Stimulated activated naive CD4-positive, alpha-beta T cell (primary cell): ENCODE data around the gene FILIP1.

ENCODE experiments used
- DNase-seq, 6 experiments: peaks; one replicate each; lab custom pipeline; 2025; lab: John Stamatoyannopoulos, UW

The FILIP1 gene

DNA sequence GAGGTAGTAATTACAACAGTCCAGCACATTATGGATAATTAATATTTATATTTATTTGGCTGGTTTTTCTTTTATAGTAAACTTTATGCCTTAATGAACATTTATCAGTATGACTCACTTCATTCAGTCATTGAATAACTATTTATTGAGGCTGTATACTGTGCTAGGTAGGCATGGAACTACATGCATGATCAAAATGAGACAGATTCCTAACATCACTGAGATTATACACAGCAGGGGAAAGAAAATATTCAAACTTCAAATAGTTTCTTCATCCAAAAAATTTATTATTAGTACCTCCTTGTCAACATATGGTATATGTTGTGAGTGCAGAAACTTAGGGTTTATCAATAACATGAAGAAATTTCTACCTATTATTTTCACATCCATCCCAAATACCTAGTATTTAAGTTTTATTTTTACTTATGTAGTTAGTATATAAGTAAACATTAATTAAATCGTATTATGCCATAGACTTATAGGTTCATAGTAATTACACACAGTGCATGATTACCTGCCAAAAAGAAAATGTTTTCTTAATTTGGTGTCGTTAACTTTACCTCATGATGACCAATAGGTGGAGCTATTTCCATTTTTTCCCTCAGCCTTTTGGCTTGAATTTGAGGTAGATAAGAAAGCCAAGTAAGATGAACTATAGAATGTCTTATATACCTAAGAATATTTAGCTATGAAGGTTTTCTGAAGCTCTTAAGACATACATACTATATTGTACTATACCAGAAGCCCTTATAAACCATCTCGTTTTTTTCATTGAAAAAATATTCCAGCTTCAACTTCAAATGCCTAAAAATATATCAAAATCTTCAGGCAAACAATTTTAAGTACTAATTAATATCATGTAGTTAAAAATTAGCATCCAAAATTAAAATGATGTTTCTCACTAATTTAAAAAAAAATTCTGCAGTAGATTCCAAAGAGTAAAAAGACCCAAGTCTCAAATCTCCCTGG is 196.5 kb downstream of the FILIP1 start:
- peak in 3 of 6 experiments; percentile 29 to 69 (median 55) for DNase-seq

DNA sequence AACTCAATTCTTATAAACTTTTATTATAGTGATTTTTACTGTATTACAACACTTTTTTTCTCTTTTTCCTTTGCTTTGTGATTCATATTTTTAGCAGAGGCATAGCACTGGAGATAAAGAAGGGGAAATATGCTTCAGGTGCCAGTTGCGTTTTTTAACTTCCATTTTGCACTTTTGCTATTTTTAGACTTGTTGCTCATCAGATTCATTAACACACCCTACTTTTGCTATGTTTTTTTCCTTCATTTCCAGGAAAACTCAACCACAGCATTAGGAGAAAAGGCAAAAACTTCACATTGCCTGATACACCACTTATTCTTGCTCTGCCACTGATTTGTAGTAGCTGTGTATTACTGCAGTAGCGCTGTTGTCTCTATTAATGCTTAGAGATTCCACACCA is 201.0 kb downstream of the FILIP1 start:
- DNase-seq = no peak

DNA sequence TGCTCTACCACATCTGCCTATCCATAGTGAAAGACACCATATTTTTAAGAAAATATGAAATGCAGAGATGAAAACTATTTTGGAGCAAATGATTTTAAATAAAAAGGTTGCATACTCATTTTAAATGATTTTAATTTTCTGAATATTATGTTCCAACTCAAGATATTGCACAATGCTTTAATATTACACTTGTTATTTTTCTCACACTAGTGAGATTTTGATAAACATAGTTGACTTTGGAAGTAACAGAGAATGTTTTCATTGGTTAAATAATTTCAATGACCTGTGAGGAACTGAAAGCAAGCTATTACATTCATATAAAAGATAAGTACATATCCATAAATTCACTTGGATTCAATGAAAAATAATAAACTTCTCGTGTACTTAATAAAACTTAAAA is 201.9 kb downstream of the FILIP1 start:
- no peak for DNase-seq

DNA sequence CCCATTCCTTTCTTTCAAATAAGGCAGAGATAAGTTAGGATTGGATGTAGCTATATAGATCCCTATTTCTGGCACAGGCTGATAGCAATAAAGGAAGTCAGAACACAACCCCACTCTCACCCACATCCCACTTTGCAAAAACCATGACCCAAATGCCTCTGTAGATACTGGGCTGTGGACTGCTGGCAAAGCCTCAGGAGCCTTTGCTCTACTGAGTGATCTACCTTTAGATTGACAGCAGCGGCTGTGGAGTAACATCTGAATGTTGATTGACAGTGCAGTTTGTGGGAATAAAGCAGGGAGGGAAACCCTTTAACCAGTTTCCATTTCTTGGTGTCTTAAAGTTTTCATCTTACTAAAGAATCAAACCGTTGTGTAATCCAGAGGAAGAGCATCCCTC is 202.3 kb downstream of the FILIP1 start:
- DNase-seq = no peak

DNA sequence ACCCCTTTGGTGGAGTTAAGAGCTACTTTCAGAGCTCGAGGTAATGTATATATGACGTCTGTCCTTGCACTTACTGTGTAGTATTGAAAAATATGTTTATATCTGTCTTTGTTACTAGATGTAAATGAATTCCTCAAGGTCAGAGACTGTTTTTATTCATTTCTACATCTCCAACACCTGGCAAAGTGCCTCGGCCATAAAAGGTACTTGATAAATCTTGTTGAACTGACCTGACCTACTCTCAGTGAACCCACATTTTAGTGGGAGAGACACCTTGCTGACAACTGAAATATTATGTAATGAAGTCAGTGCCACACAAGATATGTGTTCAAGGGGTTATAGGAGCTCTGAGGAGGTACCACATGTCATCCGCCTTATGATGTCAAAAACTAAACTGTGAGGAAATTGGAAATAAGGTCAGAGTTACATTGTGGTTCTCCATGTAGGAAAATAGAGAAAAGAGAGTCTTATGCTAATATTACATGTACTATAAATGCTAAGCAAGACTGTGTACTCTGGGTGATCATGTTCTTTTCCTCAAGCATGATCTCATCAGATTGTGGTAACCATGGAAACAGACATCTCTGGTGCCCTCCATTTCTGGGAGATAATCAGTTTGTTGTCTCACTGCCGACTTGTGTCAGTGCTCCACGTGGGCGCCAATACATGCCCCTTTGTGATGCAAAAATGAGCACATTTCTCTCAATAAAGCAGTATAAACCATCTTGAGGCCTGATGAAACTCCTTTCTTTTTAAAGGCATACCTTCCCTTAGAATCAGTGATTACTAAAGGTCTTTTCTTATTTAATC is 203.3 kb downstream of the FILIP1 start:
- DNase-seq = no peak

DNA sequence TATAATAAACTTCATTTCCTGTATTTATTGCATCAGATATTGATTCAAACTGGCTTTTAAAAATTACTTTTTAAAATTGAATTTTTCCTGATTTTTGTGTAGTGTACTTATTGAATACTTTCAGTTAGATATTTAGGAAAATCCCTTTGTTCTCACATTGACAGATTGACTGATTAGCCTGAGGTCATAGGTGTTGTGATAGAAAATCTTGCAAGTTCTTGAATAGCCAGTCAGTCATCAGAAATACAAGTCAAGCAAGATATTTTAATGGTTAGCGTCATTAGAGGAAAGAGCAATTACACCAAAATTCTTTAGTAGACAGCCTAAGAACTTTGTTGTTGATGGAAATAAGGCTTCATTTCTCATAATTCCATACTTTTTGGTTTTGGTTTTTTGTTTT is 205.6 kb downstream of the FILIP1 start:
- no peak for DNase-seq

DNA sequence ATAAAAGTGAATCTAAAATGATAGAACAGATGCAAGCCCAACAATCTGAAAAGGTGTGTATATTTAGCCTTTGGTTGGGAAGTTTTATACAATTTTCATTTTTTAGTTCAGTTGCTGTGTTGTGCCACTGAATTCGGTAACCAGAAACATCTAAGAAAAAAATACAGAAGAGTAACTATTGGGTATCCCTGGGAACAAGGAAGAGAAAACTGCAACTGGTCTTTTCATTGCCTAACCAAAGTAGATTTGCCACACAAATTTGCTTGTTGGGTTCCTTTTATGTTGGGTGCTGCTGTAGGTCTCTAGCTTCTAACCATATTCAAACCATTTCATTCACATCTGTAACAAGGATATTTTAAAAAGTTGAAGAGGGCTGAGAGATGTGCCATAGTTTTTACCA is 206.2 kb downstream of the FILIP1 start:
- no peak for DNase-seq

DNA sequence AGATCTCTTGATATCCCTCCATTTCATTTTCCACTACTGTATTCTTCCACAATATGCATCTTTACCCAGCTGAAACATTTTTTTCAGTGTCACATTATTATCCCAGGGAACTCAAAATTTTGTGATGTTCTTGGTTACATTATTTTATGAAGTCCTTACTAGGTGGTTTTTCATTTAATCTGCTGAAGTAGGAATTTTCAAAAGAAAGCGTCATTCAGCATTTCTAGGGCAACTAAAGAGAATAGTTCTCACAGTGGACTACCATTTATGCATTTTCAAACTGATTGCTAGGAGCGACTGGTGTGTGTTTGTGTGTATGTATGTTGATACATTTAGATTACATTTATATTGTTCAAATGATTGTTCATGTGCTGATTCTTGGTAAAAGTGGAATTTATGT is 206.6 kb downstream of the FILIP1 start:
- DNase-seq = no peak

DNA sequence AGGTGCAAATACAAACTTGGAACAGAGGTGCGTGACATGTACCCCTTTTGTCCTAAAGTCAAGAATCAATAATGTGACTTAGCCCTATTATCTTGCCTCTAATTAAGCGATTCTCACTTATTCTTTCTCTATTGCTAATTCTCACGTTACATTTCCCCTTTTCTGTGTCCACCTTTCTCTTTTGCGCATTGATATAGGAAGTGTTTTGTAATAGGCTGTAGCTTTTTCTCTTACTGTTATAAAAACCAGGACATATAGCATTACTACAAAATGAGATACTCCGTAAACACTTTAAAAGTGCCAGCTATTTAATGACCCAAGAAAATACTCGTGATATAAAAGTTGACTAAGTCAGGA is 208.3 kb downstream of the FILIP1 start:
- DNase-seq = peak in 1 of 6 experiments; percentile 44

DNA sequence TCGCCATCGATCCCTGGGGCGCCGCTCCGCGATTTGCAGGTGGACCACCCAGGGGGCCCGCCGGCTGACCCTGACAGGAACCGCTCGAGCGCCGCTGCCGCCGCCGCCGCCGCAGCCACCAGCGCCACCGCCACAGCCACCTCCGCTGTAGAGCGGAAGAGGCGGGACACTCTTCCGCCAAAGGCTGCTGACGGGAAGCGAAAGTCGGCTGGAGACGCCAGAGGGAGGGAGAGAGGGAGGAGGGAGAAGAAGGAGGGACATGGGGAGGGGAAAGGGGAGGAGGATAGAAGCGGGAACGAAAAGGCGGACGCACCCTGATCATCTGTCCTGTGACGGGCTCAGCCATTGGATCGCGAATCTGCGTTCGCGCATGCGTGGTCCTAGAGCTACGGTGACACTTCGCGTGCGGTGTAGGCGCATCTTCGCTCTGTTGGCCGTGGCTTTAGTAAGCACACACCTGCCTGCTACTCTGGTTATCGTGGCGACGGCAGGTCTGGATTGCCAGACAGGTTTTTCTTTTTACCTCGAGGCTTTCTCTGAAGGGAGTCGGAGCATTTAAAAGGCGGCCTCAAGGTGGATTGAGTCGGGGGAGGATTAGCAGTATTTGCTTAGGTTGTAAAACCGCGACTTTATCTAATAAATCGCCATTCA is 208.8 kb downstream of the FILIP1 start, which contains the start of gene TMEM30A:
TMEM30A (minus strand) TSS at position 161 of the 651 bp plus-strand sequence; CDS start at position 7, 154 bp downstream.
- DNase-seq = peak; percentile 83 to 96 (median 95)

DNA sequence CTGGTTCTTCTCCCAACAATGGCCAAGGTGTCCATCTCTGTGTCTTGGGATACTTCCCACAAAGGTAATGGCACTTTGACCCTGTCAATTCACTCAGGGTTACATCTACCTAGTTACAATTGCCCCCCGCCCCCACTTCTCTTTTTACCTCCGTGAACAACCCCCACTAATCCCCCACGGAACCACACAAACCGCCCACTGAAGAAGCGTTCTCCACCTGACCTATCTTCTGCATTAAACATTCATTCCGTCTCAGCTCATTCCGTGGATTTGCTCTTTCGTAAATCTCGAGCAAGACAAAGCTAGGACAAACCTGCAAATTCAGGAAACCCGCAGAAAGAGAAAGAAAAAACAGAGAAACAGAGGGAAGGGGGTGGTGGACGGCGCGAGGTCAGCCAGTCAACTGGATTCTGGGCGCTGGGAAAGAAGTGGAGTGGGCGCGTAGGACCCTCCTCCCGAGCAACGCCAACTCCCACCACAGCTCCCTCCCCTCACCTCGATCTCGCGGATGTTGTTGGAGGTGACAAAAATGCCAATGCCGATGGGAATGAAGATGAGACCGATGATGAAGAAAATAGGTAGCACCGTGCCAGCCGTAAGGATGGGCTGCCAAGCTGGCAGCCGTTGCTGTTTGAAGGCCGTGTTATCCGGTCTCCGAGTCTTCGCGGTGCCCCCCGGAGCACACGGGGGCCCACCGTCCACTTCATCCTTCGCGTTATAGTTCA is 209.5 kb downstream of the FILIP1 start:
- DNase-seq = peak in 1 of 6 experiments; percentile 35

DNA sequence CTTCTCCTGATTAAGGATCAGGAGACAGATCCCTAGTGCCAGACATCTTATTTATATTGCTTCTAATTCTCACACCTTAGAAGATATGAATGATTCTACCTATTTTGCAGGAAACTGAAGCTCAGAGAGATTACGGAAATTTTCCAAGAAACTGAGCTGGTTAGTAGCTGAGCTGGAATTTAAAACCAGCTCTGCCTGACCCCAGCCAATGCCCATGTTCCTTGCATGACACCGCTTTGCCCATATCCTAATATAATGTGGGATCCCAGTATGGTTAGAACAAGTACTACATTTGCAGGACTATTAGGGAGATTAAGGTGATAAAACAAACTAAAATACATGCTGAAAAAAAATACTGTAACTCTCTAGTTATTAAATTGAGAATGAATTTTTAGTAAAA is 210.9 kb downstream of the FILIP1 start:
- no peak for DNase-seq

DNA sequence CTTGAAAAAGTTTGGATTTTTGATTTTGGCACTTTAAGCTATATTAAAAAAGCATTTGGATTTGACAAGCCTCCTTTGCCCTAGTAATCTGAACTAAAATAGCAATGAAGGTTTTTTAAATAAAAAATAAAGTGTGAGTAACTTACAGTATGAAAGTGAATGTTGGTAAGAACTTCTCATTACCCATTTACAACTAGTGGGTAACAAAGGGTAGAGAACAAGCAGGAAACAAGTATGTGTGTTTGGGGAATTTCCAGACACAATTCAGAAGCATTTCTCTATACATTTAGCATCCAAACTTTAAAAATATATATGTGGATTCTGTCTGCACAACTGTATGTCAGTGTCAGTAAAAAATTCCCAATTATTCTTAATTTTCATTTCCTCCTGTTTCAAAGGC is 211.9 kb downstream of the FILIP1 start:
- DNase-seq = no peak

DNA sequence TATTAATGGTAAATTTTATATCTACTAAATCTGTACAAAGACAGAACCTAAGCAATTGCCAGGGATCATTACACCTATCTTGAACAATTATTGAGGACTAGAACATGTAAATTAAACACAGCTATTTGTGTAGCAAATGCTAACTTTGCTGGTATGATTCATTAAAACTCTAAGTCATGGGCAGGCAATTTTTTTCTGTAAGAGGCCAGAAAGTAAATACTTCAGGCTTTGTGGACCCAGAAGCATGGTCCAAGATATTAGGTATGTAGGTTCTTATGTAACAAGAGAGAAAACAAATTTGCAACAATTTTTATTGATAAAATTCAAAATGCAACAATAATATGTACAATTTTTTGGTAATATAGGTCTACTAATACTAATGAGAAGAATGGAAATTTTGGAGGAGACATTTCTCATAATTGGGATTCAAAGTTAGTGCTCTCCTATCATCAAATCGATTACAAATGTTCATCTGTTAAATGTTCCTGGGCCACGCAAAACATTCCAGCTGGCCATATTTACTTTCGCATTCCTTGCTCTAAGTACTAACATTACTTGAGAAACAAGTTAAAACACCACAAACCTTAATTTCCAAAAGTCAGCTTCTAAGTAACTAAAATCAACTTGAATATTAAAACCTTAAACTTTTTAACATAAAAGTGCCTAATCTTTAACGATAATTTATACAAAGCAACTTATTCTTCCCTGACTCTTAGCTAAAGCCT is 213.3 kb downstream of the FILIP1 start:
- DNase-seq = no peak

DNA sequence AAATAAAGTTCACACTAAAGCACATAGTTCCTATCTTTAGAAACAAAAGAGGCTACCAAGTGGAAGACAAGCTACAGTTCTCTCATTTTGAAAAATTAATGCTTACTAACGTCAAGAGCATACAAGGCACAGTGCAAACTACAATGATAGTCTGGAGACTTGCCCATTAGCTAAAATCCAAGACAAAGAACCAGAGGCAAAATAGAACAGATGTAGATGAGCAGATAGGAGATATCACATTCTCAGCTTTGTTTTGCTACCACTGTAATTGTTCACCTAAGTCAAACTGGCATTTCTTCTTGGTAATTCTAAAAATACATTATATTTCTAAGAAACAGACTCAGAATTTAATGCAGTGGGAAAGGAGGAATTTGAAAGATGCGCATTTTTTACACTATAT is 214.2 kb downstream of the FILIP1 start:
- no peak for DNase-seq

DNA sequence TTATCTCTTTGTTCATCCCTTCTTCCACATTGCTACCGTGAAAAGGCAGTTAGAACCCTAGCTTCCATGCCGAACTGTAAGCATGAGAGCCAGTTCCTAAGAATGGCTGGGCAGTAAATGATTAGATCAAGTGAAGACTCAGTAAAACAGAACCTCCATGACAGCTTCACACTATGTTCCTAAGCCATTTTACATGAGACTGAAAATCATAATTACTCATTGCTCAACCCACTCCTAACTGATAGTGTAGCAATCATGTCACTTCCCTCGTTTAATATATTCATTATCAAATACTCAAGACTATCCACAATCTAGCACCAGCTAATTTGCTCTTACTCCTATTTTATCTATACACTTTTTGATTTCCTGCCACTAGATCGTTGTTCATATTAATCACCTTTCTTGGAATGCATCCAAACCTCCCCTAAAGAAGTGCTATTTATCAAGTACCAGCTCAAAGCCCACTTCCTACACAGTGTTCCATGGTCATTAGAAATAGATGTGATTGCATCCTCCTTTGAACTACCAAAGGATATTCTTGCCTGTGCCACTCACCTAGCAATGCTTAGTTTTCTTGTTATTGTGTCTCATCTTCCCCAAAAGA is 215.0 kb downstream of the FILIP1 start:
- no peak for DNase-seq

DNA sequence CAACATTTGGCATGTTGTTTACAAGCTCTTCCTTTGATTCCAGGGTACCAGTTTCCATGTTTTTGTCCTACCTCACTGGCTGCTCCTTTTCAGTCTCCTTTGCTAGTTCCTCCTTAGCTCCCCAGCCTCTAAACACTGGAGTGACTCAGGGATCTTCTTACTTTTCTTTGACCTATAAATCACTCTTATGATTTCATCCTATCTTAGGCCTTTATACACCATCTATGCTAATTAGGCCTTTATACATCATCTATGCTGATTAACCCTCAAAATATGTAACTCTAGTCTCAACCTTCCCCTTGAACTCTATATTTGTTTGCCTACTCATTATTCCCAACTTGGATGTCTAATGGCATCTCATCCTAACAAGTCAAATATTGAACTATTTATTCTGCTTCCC is 218.5 kb downstream of the FILIP1 start:
- no peak for DNase-seq

DNA sequence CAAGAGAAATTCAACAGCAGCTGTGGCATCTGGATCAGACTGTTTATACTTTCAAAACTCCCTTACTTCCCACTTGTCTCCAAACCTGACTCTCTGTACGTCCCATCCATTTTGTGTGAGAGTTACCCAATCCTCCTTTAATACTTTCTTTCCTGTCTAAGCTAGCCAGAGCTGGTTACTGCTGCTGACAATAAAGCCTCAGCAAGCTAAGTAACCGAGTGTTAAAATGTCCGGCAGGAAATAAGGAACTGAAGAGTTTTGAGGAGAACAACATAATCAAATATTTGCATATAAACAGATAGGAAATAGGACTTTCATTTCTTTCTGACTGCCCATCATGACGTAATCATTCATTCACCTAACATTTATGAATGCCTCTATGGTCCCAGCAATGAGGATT is 220.6 kb downstream of the FILIP1 start:
- DNase-seq = no peak

DNA sequence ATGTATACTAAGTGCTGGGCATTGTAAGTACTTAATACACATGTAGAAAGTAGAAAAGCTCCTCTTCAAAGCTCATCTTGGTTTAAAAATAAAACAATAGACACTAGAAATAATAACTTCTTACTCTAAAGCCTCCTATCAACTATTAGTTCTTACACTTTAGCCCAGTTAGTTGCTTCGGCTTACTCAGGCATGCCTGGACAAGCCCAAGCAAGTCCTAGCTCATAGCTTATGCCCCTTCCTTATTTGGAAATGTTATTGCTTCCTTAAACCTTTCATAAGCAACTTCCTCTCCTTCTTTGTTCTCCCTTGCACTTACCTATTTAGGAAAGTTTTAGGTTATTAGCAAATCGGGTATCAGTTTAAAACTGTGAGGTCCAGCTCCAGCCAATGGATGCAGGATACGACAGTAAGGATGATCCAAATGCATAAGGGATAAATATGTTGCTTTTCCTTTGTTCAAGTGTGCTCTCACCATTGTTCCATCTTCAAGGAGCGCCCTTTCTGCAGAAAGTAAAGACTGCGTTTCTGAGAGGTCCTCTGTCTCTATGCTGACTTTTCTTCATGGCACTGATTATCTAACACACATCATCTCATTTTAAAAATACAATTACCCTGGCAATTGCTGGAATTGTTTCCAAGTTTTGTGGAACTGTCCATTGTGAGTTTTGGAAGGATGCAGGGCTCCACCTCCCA is 221.3 kb downstream of the FILIP1 start:
- DNase-seq = no peak

DNA sequence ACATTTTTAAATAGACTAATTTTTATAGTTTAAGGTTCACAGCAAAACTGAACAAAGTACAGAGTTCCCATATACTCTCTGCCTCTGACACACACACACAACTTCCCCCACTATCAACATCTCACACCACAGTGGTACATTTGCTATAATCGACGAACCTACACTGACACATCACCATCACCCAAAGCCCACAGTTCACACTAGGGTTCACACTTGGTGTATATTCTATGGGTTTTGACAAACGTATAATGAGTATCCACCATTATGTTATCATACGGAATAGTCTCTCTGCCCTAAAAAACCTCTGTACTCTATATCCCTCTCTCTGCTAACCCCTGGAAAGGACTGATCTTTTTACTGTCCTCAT is 224.6 kb downstream of the FILIP1 start:
- DNase-seq = no peak
